HG02884 (cell line): ENCODE data around the gene CACNA1C.

Experiments used
- ATAC-seq: cut with Tn5 transposase; IDR thresholded peaks from one replicate; pipeline ENCODE4 v1.9.1; 2021; ENCODE audit warnings: mild to moderate bottlenecking, moderate library complexity; ENCODE audit not compliant: unreplicated experiment

Gene CACNA1C

GRCh38 chr12:2460051-2460670 is 407.4 kb downstream of the CACNA1C start:
- ATAC-seq = no peak

DNA sequence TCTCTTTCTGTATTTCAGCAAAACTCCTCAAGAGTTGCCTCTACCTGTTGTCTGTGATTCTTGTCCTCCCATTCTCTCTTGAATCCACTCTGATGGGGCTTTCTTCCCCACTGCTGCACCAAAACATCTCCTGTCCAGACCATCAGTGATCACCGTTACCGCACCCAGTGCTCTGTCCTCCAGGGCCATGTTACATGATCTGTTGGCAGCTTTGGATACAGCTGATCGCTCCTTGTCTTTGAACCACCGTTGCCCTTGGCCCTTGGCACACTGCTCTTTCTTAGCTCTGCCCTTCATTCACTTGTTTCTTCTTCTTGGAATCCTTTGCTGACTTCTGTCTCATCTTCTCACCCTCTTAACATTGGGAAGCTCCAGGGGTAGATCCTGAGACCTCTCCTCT is 408.3 kb downstream of the CACNA1C start:
- no peak for ATAC-seq

DNA sequence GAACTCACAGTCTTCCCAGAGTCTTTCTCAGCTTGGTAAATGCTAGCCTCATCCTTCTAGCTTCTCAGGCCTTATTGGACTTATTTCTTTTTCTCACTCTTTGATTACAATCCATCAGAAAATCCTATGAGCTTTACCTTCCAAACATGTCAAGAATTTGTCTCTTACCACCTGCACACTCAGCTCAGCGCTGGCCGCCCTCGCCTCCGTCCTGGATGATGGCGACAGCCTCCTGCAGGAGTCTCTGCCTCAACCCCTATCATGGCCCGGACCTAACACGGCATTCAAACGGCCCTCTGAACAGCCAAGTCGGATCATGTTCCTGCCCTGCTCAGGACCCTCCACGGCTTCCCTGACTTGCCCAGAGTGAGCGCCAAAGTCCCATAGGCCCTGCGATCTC is 408.9 kb downstream of the CACNA1C start:
- ATAC-seq = no peak

- no peak for ATAC-seq
These were observed 409.3 kb downstream of the CACNA1C start for GRCh38 chr12:2462087-2462486.

DNA sequence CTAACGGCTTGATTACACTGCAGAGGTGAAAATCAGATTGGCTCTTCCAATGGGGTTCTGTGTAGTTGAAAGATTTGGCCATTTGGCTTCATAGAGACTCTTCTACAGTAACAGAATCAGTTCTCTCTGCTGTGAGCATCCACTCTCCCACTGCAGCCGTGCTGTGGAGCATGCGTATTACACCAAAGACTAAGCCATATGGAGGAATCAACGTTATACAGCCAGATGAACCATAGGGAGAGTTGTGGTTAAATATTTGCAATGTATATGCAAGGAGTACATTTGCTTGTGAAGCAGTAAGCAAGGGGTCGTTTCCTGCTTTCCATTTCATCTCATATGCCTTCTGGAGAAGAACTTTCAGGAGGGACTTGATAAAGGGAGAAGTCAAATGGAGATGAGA is 410.9 kb downstream of the CACNA1C start:
- no peak for ATAC-seq

DNA sequence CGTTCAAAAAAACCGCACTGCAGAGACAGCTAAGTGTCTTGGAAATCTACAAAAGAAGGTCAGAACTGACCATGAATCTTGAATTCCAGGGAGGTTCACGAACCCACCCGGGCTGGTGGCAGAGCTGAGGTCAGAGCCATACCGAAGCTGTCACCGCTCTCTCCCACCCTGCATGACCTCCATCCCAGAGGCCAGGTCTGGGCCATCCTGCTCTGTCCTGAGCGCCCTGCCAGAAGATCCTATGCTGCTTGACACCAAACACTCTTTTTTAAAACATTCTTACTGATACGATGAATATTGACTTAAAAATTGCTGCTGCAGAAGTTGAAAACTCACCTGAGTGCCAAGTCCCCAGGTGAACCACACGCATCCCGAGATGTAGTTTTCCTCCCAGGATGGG is 412.9 kb downstream of the CACNA1C start:
- ATAC-seq = no peak

DNA sequence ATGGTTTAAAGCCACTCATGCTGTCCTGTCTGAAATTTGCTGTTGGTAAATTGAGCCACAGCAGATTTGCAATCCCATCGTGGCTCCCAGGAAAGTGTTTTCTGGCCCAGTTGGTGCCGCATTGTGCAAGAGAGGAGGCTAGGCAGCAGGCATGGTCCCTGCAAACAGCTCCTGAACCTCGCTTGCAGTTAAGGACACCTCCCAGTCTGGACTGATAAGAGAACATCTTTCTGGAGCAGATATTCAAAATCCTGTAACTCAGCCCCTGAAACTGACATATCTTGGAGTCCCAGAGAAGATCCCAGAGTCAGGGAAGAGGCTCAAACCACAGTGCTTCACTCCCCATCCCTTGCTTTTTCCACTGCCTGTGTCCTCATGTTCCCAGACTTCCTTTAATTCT is 413.4 kb downstream of the CACNA1C start:
- no peak for ATAC-seq

GRCh38 chr12:2467447-2468195 is 414.8 kb downstream of the CACNA1C start:
- ATAC-seq = no peak

GRCh38 chr12:2475984-2476383 is 423.2 kb downstream of the CACNA1C start:
- no peak for ATAC-seq

DNA sequence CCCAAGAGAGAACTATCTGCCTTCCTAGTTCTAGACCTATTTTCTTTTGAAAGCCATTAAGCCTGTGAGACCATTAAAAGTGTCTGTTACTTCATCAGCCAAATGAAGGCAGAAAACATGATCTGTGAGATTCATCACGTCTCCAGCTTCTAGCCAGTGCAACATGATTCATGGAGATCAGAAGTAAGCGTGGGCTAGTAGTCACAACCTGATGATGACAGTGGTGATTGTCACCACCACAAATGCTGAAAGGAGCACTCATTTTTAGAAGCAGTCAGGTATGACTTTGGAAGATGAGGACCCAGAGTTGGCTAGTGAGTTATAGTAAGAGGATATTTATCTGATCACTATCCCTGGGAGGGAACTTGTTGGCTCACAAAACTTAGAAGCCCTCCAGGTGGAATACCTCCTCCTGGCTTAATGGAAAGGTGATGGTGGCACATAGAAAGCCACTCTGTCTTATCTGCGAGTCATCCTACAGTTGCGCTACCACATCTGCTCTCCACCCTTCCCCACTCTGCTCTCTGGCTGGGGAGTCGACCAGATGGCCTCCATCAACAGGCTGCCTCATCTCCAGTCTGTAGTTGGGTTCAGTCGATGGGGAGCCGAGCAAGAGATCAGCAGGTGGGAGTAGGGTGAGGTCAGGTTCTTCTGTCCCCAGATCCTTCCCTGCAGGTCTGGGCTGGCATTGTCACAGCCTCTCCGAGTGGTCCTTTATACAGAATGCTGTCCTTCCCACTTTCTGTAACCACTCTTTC is 424.4 kb downstream of the CACNA1C start:
- ATAC-seq = no peak

GRCh38 chr12:2479851-2480535 is 427.2 kb downstream of the CACNA1C start:
- no peak for ATAC-seq

DNA sequence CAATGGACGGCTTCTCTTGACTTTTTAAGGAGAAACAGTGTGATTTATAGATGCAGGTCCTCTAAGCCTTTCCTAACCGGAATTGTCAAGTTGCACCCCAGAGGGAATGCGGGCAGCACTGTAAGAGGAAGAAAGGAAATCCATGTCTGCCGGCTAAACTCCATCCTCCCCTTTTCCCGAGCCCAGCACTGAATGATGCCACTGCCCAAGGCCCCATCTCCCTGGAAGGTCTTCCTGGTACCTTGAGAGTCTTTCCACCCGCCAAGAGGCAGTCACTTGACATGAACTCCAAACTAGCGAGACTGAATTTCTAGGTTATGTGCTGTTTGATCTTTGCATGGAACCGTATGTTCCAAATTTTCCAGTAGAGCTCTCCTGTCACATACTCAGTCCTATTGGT is 428.6 kb downstream of the CACNA1C start:
- ATAC-seq = no peak

- ATAC-seq = no peak
These were observed 429.2 kb downstream of the CACNA1C start for GRCh38 chr12:2481951-2482350.

GRCh38 chr12:2482938-2483660 is 430.3 kb downstream of the CACNA1C start:
- no peak for ATAC-seq

GRCh38 chr12:2483713-2484112 is 430.9 kb downstream of the CACNA1C start:
- no peak for ATAC-seq

GRCh38 chr12:2484141-2484776 is 431.5 kb downstream of the CACNA1C start:
- no peak for ATAC-seq

- ATAC-seq = no peak
These were observed 432.9 kb downstream of the CACNA1C start for GRCh38 chr12:2485681-2486080.

DNA sequence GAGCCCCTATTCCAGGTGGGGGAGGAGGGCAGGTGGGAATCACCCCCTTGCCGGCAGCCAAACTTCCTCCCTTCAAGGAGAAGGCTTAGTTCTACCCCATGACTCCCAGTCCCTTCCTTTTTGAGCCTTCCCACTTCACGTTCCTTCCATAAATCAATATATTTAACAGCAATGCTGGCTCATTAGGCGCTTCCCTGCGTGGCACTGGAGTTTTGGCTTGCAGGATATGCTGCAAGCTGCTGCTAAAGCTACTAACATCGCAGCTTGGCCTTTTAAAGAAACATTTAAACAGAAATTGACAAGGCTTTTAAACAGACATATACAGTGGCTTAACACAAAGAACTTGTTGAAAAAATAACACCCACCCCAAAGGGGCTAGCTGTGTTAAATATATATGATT is 434.0 kb downstream of the CACNA1C start:
- no peak for ATAC-seq

- ATAC-seq = no peak
These were observed 434.5 kb downstream of the CACNA1C start for GRCh38 chr12:2487278-2487677.

GRCh38 chr12:2488131-2488530 is 435.3 kb downstream of the CACNA1C start:
- no peak for ATAC-seq
